Activated CD4-positive, alpha-beta T cell treated with anti-CD3 and anti-CD28 coated beads, Interleukin-10, Interleukin-2, amounts not matched to agents 100 ng/mL and 50 ng/mL, durations not matched to agents 16 hours and 8 hours (primary cell): ENCODE measurements around the gene LY6G5C.

Experiments used
- DNase-seq: peaks from one replicate; pipeline ENCODE4 v3.0.0-alpha.2; 2020

LY6G5C gene

DNA sequence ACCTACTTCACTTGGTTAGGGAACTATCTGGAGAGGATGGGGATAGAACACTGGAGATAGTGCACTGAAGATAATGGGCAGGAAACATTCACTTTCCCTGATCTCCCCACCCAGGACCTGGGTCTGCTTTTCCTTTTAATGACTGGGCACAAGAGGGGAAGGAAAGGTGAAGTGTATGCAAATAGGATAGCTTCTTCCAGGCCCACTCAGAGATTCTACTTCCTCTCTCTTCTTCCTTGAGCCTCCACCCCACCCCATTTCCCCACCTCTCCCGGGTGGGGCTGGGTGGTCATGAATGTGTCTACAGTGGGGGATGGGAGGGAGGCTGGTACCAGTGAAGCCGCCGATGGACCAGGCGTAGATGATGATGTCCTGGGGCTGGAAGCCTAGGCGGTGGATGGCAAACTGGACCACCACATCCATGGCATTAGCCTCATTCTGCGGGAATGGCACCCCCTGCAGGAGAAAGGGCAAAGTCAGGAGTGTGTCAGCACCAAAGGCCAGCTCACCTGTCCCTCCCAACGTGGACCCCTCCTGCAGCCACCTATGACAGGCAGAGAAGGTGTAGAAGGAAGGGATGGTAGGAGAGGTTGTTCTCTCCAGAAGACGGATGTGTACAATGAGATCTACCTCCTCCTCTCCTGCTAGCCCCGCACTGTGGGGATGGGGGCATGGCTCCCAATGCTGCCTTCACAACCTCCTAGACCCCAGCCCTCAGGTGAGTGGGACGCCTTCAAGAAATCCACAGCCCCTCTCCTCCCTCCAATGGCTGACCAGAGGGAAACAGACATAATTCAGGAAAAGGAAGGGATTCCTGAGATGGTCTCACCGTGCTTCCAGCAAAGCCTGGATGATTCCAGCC, 8.6 kb upstream of the LY6G5C start:
- DNase-seq, result no peak

DNA sequence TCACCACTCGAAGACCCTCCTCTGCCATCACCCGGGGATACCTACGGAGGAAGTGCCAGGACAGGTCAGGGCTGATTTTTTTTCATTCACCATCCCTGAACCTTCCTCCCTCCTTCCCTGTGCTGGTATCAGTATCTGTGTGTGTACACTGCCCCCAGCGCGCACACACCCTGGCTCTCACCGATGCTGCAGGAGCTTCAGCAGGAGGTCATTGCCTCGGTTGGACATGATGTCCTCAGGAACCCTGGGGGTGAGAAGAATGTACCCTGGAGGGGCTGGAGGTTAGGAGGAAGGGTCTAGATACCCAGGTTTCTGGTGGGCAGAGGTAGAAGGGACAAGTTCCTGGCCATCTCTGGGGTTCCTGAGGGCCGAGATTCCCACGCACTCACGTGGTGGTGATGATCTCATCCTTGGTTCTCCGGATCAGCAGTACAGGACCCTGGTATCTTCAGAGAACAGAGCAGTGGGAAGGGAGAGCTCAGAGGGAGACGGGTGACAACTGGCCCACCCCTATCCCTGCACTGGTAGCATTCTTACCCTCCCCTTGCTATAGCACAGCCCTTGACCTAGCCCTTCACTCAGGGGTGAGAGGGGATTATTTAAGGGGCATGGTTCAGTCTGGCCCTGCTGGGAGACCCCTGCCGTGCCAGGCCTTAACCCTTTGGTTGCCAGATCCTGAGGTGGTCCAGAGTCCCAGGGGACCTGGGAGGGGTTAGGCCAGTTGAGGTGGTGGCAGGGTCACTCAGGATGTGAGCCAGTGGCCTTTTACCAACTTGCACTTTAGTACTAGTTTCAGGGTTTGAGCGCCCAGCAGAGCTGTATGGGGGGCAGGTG, 7.2 kb upstream of the LY6G5C start:
- no peak for DNase-seq

DNA sequence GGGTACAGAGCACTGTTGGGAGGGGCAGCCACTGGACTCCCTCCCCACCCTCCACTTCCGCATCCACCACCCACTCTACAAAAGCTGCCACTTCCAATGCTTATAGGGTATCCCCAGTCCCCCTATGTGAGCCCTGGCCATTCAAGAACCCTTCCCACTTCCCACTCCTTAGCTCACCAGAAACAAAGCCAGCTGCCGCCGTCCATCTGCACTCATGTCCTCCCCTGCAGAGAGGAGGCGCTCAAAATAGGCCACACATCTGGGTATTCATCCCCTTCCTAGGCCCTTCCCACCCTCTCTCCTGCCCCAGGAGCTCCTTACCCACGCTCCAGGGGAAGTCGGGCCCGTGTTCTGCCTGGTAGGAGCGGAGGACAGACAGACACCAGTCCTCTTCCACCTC, 6.5 kb upstream of the LY6G5C start:
- DNase-seq, result no peak

DNA sequence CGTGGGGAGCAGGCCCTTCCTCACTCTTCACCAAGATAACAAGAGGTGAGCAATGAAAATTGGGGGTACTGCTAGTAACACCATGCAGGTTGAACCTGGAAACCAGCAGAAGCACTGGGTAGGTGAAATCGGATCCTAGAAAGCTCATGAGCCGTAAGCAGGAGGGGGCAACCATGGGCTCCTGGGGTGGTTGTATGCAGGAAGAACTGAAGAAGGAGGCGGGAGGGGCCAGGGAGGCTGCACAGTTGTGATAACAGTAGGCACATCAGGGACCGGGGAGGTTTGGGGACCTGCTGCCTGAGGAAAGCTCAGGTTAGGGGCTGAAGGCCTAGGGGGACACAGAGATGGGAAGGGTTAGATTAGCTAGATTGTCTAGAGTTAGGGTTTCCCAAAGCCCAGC, 5.6 kb upstream of the LY6G5C start:
- DNase-seq, result no peak

DNA sequence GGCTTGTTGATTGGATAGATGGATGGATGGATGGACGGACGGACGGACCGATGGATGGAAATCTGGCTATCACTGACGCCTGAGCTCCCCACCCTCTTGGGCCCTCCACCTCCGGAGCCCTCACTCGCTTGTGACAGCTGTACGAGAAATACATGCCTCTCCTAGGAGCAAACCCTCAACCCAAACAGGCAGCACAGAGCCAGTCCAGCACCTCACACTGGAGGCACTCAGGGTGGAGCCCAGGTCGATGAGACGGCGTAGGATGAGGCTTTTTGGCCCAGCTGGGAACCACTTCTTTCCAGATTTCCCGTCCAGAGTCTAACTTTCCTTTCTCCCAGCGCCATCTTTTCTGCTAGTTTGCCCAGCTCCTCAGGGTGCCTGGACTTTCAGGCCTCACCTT, 2.7 kb upstream of the LY6G5C start:
- DNase-seq, result no peak

DNA sequence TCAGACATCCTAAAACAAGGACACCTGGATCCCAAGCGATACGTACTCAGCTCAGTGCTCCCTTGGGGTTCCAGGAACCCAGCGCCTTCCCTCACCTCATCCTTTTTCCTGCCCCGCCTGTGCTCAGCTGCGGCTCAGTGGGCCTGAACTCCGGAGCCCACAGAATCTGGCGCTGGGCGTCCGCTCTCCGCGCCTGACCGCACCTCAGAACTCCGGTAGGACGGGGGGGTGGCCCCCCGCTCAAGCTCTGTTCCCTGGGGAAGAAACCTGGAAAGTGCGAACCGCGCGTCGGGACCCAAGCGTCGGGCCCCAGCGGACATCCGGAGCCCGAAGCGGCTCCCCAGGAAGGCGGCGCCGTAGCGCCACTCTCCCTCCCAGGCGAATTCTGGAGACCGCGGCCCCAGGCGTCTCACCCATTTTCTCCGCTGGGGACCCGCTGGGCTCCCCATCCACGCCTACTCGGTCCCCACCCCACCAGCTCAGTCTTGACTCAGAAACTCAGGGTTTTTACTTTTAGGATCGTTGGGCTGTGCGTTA, 336 bp upstream of the LY6G5C start:
- peak; percentile 55 for DNase-seq

DNA sequence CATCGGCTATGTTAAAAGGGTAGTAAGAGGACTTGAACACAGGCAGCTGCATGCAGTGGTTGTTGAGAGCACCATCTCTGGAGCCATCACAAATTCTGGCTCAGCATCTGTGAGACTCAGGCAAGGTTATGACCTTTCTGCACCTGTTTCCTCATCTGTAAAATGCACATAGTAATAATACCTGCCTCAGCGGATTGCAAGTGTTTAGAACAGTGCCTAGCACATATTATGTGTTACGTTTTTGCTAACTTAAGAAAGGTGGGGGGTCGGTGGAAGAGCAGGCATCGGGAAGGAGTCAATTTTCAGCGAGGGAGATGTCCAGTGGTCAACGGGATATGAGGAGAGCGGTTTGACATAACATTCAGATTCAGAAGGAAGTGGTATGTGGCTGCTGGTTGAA, 2.9 kb downstream of the LY6G5C start:
- DNase-seq, result no peak

DNA sequence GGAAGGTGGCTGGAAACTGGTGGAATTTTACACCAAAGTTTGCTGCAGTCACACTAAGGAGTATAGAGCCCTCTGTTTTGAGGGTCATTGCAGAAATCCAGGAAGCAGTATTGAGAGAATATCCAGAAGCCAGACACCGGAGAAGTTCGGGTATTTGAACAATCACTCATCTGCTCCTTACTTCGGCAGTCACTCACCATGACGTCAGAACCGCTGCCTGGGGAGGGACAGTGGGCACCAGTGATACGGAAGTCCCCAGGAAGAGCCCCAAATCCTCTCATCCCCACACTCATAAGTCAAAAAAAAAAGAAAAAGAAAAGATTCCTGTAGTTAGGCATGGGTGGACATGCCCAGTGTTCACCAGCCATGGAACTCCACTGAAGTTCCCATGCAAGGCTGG, 4.0 kb downstream of the LY6G5C start:
- DNase-seq, result no peak

DNA sequence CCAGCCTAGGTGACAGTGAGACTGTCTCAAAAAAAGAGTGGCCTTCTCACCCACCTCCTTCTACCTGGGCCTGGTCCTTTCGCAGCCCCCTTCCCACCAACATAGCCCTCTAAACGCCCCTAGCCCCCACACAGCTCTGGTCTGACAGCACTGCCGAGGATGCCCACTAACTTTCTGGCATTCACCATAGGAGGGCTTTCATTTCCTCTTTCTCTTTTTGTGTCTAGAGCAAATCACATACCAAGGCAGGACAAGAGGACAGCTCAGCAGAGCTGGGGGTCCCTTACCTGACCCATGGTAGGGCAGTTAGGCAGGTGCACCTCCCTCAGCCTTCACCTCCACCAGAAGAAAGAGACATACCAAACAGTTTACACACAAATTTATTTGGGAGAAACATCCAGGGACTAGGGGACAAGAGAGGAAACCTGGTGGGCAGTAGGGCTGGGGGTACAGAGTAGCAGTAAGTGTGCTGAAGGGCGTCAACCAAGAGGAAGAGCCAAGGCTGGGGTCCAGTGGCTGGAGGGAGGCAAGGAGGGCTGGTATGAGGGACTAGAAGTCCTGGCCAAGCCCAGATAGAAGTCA, 4.5 kb downstream of the LY6G5C start:
- no peak for DNase-seq

DNA sequence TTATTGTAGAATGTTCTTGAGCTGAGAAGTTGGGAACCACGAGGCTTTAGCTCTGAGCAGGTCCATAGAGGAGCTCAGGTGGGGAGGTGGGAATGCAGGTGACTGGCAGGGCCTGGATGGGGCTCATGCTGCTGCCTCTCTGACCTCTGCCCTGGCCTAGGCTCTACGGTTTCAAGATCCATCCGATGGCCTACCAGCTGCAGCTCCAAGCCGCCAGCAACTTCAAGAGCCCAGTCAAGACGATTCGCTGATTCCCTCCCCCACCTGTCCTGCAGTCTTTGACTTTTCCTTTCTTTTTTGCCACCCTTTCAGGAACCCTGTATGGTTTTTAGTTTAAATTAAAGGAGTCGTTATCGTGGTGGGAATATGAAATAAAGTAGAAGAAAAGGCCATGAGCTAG, 11.2 kb downstream of the LY6G5C start, which contains the start of gene LY6G5B:
Gene LY6G5B, plus strand, starts transcription at position 301 of the 400 bp plus-strand sequence. CDS start 975 bp downstream, outside the sequence.
- DNase-seq, result no peak

DNA sequence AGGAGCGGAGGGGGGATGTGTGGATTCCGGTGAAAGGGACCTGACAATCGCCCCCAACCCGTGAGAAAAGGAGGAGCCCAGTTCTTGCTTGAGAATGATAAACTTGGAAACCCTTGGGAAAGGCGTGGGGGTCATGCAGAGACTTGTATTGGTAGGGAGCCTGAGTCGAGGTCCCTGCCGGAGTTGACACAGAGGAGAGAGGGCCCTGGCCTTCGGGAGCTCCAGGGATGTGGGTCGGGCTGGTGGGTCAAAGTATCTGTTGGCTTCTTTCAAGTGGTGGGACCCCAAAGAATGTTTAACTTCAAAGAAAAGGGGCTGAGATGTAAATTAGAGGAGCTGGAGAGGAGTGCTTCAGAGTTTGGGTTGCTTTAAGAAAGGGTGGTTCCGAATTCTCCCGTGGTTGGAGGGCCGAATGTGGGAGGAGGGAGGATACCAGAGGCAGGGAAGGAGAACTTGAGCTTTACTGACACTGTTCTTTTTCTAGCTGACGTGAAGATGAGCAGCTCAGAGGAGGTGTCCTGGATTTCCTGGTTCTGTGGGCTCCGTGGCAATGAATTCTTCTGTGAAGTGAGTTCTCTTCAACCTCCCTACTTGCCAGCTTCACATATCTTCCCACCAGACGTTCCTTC, 14.4 kb downstream of the LY6G5C start:
- DNase-seq, result no peak

DNA sequence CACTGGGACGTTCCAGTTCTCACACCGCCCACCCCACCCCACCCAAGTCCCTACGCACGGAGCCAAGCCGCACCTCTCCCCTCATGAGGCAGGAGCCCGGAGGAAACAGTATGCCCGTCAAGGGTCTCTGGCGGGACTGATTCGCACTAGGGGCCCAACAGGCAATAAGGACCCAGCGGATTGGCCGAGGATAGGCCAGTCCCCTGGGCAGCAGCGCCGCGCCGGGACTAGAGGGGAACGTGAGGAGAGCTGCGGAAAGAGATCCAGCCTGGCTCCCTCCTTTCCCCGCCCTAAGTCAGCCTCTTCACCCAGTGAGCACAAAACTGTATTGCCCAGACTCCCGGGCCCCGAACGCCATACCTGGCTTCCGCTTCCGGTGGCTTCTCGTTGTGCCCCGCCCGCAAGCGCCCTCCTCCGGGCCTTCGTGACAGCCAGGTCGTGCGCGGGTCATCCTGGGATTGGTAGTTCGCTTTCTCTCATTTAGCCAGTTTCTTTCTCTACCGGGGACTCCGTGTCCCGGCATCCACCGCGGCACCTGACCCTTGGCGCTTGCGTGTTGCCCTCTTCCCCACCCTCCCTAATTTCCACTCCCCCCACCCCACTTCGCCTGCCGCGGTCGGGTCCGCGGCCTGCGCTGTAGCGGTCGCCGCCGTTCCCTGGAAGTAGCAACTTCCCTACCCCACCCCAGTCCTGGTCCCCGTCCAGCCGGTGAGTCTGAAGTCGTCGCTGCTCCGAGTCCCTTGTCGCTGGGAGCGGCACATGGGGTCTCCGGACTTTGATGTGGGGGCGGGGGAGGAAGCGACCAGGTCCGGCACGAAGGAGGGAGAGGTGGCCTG, 15.1 kb downstream of the LY6G5C start, which contains the start of gene CSNK2B:
Gene CSNK2B, plus strand, starts transcription at position 580 of the 836 bp plus-strand sequence. CDS start 752 bp downstream, outside the sequence.
- peak; percentile 99 for DNase-seq

DNA sequence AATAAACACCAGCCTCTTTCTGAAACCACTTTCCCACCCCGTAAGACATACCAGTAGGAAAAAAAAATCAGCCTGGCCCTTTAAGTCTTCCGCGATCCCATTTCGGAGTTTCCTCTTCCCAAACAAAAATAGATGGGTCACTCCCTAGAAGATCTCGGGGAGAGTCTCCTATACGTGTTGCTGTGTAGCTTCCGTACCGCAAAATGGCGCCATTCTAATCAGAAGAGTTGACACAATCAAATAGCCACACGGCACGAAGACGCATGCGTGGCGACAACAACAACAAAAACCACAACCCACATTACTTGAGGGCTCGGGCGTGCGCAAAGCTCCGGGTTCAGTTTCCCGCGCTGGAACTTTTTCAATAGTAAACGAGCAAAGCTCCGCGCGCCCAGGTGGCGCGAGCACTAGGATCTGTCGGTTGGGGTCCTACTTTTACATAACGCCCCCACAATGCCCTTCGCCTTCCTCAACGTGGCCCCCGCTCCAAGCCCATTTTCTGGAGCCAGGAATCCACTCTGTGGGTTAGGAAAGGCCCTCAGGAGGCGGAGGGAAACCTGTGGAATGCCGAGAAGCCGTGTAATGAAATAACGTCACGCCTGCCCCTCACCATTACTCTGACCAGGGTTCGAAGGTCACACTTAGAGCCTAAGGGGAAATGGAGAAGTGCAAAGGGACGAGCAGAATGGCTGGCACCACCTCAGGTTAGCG, 15.9 kb downstream of the LY6G5C start, which contains the start of gene GPANK1:
Gene GPANK1, minus strand, starts transcription at position 208 of the 711 bp plus-strand sequence. CDS start 519 bp downstream, outside the sequence.
- peak; percentile 95 for DNase-seq

DNA sequence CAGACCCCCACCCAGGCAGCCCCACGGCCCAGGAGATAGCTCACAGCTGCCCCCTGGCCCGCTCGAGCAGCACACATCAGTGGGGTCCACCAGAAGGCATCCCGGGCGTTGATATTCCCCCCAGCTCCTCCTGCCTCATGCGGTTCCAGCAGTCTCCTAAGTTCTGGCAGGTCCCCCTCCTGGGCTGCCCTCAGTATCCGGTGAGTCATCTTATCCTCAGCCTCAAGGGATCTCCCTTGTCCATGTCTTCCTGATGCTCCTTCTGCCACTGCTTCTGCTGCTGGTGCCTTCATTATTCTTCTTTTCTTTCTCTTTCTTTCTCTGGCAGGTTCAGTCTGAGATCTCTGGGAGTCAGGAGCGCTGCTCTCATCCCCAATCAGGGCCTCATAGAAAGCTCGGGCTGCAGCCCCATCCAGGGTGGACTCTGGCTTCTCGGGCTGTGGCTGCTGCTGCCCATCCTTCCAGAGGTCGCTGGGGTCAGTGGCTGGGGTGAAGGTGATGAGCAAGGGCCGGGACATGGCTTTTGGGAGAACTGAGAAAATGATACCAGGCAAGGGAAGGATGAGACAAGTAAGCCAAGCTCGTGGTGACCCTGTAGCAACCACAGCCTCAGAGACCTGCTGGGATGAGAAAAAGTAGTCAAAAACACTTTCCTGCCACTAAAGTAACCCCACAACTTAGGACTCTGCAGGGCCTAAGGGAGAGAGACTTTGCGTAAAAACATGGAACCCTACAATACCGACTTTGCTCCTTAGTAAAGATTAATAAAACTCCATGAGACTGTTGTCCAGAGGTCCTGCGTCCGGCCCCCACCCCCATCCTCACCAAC, 16.7 kb downstream of the LY6G5C start:
- peak; percentile 22 for DNase-seq

DNA sequence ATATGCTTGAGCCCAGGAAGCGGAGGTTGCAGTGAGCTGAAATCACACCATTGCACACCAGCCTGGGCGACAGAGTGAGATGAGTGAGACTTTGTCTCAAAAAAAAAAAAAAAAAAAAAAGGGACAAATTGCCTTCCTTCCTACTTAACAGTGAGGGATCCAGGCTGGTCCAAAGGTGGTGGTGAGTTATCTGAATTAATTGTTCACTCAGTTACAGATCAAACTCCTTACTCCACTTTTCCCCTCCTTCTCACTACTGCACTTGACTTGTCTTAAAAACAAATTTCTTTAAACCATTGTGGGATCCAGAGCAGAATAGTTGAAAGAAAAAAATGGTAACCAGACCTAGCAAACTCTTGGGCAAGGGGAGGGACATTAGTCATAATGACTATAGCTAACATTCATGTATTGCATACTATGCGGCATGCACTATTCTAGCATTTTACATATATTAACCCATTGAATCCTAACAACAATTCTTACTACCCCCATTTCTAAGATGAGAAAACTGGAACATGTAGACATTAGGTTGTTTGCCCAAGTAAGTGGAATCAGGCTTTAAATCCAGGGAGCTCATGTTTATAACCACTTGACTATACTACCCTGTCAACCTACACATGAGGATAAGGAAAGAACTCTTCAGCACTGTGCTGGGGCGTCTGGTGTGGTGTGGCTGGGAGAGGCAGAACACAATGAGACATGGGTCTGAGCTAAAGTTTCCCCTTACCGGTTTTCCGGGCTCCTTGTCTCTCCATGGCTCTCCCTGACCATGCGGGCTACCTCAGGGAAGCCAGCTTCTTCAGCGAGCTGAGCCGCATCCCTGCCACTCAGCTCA, 17.5 kb downstream of the LY6G5C start:
- no peak for DNase-seq

DNA sequence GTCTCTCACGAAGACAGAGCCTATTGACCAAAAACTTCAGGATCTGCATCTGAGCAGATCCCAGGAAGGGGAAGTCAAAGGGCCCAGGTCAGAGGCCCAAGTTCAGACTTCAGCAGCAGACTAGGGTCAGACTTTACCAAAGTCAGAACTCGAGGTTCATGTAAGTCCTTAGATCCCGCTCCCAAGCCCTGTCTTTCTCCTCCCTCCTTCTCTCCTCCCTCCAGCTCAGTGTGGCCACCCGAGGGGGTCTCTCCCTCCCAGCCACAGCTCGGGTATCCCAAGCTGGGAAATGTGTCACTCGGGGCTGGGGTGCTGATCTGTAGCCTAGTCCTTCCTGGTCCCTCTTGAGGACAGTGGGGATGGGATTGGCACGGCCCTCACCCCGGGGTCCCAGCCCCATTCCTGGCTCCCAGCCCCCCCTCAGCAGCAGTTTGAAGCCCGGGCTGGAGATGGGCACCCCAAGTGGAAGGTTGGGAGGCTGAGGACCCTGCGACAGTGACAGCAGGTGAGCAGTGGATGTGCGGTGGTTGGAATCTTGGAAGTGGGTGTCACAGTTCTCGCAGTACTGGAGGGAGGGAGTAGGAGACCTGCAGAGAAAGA, 18.6 kb downstream of the LY6G5C start:
- no peak for DNase-seq

DNA sequence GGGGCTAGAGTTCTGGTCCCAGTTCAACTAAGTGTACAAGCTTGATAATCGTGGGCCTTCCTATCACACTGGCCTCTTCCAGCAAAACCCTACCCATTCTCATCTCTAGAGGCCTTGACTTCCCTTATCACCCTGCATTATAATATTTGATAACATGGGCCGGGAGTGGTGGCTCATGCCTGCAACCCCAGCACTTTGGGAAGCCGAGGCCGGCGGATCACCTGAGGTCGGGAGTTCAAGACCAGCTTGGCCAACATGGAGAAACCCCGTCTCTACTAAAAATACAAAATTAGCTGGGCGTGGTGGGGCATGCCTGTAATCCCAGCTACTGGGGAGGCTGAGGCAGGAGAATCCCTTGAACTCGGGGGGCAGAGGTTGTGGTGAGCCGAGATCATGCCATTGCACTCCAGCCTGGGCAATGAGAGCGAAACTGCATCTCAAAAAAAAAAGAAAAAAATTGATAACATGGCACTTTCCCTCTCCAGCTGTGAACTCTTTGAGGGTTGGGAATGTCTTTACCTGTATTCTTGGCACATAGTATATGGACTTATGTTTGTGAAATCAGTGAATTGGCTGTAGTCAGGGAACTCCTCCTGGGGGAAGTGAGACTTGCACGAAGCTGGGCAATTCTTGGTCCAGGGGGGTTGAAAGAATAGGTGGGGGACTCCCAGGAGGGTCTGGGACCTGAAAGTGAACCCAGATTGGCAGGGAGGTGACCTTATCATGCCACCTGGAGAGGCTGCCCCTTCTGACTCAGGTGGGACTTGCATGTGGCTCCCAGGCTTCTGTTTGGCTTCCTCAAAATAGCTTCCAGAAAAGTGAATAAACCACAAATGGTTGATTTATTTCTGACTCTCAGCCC, 19.4 kb downstream of the LY6G5C start:
- DNase-seq, result no peak
